Liver (tissue), 9 donors: ENCODE measurements around the gene NGF. TPM values are rescaled to one million over a fixed set of nuclear protein-coding genes. Genes with fewer than 3 reads are reported as not detected.
A peak's percentile ranks its signal among the peaks of the same experiment; 100 is the strongest.
"Not testable (repeated sequence)": the region's sequence is repeated elsewhere in the genome, so short reads cannot be mapped to it uniquely, and the experiment has no call there.

ENCODE experiments used
- DNase-seq: peaks from one replicate; pipeline ENCODE4 v3.0.0-alpha.2; 2017; ENCODE audit warnings: low spot score
- H3K27ac ChIP-seq, 2 donors: one replicate each; pipeline ENCODE4 v1.7.0; 2013; ENCODE audit warnings: inconsistent platforms in 2 of 2, low read length in 2 of 2, control low read depth in 1 of 2, low read depth in 1 of 2, mild to moderate bottlenecking in 1 of 2
- H3K27me3 ChIP-seq, 4 donors: one replicate each; pipeline versions ENCODE4 v1.6.1 to v1.7.0; 2013; ENCODE audit warnings: low read length in 3 of 4, inconsistent platforms in 1 of 4, mild to moderate bottlenecking in 1 of 4, moderate library complexity in 1 of 4; ENCODE audit not compliant: control insufficient read depth in 4 of 4, insufficient read depth in 4 of 4
- H3K36me3 ChIP-seq, 4 donors: one replicate each; pipeline versions ENCODE4 v1.6.1 to v1.7.0; 2013; ENCODE audit warnings: low read length in 3 of 4, mild to moderate bottlenecking in 3 of 4, low read depth in 1 of 4, moderate library complexity in 1 of 4; ENCODE audit not compliant: control insufficient read depth in 4 of 4, insufficient read depth in 3 of 4
- H3K4me1 ChIP-seq, 4 donors: one replicate each; pipeline versions ENCODE4 v1.6.1 to v1.7.0; 2013; ENCODE audit warnings: low read length in 3 of 4, mild to moderate bottlenecking in 3 of 4, moderate library complexity in 1 of 4; ENCODE audit not compliant: control insufficient read depth in 4 of 4, insufficient read depth in 4 of 4
- H3K4me3 ChIP-seq, 3 donors: one replicate each; pipeline versions ENCODE4 v1.6.1 to v1.7.0; 2013; ENCODE audit warnings: low read length in 3 of 3, control low read depth in 1 of 3, low read depth in 1 of 3, mild to moderate bottlenecking in 1 of 3
- H3K9ac ChIP-seq, 2 donors: one replicate each; pipeline ENCODE4 v1.7.0; 2013; ENCODE audit warnings: low read length in 2 of 2, mild to moderate bottlenecking in 2 of 2, moderate library complexity in 2 of 2, control low read depth in 1 of 2, low read depth in 1 of 2
- H3K9me3 ChIP-seq, 4 donors: one replicate each; pipeline versions ENCODE4 v1.6.1 to v1.7.0; 2013; ENCODE audit warnings: low read length in 3 of 4; ENCODE audit not compliant: control insufficient read depth in 4 of 4
- CTCF ChIP-seq: fragments of 150-350 bp; IDR thresholded peaks from 2 replicates; pipeline ENCODE4 v1.5.1; 2017; ENCODE audit warnings: improper control_type of control experiment, low read depth, low read length; ENCODE audit not compliant: missing input control
- EGR1 ChIP-seq, 2 donors: IDR thresholded peaks; 2 replicates each; pipeline ENCODE4 v1.6.1; 2016 to 2018; ENCODE audit warnings: antibody characterized with exemption in 2 of 2, low read depth in 2 of 2
- NR2F2 ChIP-seq: IDR thresholded peaks from 2 replicates; pipeline ENCODE4 v1.6.1; 2016; ENCODE audit warnings: antibody characterized with exemption
- REST ChIP-seq: IDR thresholded peaks from 2 replicates; pipeline ENCODE4 v1.6.1; 2016; ENCODE audit warnings: antibody characterized with exemption, mild to moderate bottlenecking
- SP1 ChIP-seq: IDR thresholded peaks from 2 replicates; pipeline ENCODE4 v1.6.1; 2018; ENCODE audit warnings: antibody characterized with exemption, mild to moderate bottlenecking
- TAF1 ChIP-seq: conservative IDR thresholded peaks from 2 replicates; pipeline ENCODE4 v1.6.1; 2016; ENCODE audit warnings: antibody characterized with exemption, mild to moderate bottlenecking
- WGBS: extraction: QIAGEN DNeasy Blood & Tissue Kit; methylation state at CpG from one replicate; pipeline ENCODE4 v1.1.7; 2013; 5-methylcytosine and 5-hydroxymethylcytosine counted together
- polyA plus RNA-seq, 2 donors: library from polyadenylated mRNA; stranded (reverse) in 1 of 2; unstranded in 1 of 2; fragments of 200-250 nt in 1 of 2; fragments of >200 nt in 1 of 2; fragmentation: Nextera tagmentation in 1 of 2; extraction: Ambion mirVana in 1 of 2; gene quantifications; one replicate each; pipeline versions ENCODE4 v1.2.1 to v1.2.3, GENCODE V29; 2013 to 2015
- total RNA-seq, 2 donors: library from RNA; depleted of rRNA; stranded (reverse); fragments of >200 nt; gene quantifications; one replicate each; pipeline ENCODE4 v1.2.3, GENCODE V29; 2014
- donor health status: healthy.
- donor health status: healthy.
- donor health status: healthy.
- donor health status: healthy.
- donor health status: healthy.

NGF gene
- total and polyA plus RNA-seq, 4 donors = 0.79 to 2.1 (median 1.2) TPM

GRCh38 chr1:115364046-115364779 is 26.2 kb upstream of the NGF start:
- H3K4me3 ChIP-seq = no peak overlapping the region
- DNase-seq = no peak
- no peaks in the 10 kb centered on the region for H3K36me3 ChIP-seq
- TF ChIP-seq EGR1 (IDR thresholded peaks at IDR 0.05; ENCODE audit: low read depth in 2 of 2) (no peak), TAF1 (no peak), SP1 (peak; percentile 19), REST (peak; percentile 62), NR2F2 (peak; percentile 16)
- peaks cover 0 to 2% (median under 1%) of the 10 kb centered on the region in 4 donors for H3K9me3 ChIP-seq
- WGBS = 80% methylated on average over 7 of the region's 7 CpGs
- peaks cover 0 to 13% (median 1%) of the 10 kb centered on the region in 4 donors for H3K27me3 ChIP-seq
- peak overlapping the region in 1 of 2 donors; percentile 11 for H3K27ac ChIP-seq
- no peaks in the 10 kb centered on the region for H3K4me1 ChIP-seq
- no peak overlapping the region for H3K9ac ChIP-seq

- Histone ChIP-seq H3K27ac (no peak overlapping the region), H3K27me3 (peaks cover 0 to 10% (median 1%) of the 10 kb centered on the region in 4 donors), H3K9me3 (peaks cover 0 to 2% (median 0%) of the 10 kb centered on the region in 4 donors), H3K9ac (no peak overlapping the region), H3K4me3 (no peak overlapping the region), H3K36me3 (no peaks in the 10 kb centered on the region), H3K4me1 (no peaks in the 10 kb centered on the region)
- TF ChIP-seq CTCF = no peak
- no peak for DNase-seq
- WGBS = 71% methylated on average over 1 of the region's 1 CpG
Observed at GRCh38 chr1:115363171-115363570, 25.1 kb upstream of the NGF start.

GRCh38 chr1:115360505-115361129 is 22.6 kb upstream of the NGF start:
- whole genome bisulfite sequencing = 95% methylated on average over 26 of the region's 26 CpGs

GRCh38 chr1:115359787-115360452 is 21.9 kb upstream of the NGF start:
- H3K36me3 ChIP-seq, H3K27ac ChIP-seq, H3K9me3 ChIP-seq, DNase-seq, H3K4me3 ChIP-seq, H3K9ac ChIP-seq, H3K4me1 ChIP-seq, H3K27me3 ChIP-seq: not testable (repeated sequence)
- WGBS = 95% methylated on average over 31 of the region's 31 CpGs

More at GRCh38 chr1:115360505-115361129, 22.6 kb upstream of the NGF start:
- H3K4me3 ChIP-seq, H3K4me1 ChIP-seq, H3K9ac ChIP-seq, H3K36me3 ChIP-seq, DNase-seq, H3K9me3 ChIP-seq, H3K27ac ChIP-seq, H3K27me3 ChIP-seq: not testable (repeated sequence)
